ENCODE results near the gene OTOA.

DNA sequence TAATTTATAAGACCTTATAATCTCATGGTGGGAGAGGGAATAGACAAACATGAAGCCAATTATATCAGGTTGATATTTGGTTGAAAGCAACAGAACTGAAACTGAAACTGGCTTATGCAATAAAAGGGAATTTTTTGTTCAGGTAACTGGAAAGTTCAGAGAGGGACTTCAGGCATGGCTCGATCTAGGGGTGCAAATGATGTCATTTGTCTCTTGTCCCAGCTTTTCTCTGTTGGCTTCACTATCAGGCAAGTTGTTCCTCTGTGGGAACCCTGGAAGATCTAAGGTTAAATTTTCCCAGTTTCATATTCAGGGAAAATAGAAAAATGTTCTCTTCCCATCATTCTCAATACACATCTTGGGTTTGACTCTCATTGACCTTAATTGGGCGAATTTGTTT is 59.8 kb downstream of the OTOA start:
- TF ChIP-seq POLR2A (IDR thresholded peaks at IDR 0.05; ENCODE audit: low read length) (no peak), GATA1 (IDR thresholded peaks at IDR 0.05; ENCODE audit: low read depth, low read length) (no peak)
